Measurements from ENCODE around the gene GIPR. TPM values are rescaled to one million over a fixed set of nuclear protein-coding genes. Genes with fewer than 3 reads are reported as not detected.

Gene GIPR
- total and polyA plus RNA-seq, 2 of the 13 experiments (the other 11 are each of a cell fraction or from before 2014, with no cell fraction given), result 0.15 to 1.2 TPM

- TF ChIP-seq SNAPC4 (CRISPR knock-in tag; IDR thresholded peaks at IDR 0.05), result peak; percentile 35; the same call in 1 of the 2 replicates
- TF ChIP-seq ZNF431 (CRISPR knock-in tag; IDR thresholded peaks at IDR 0.05; ENCODE audit: borderline replicate concordance, low read depth), result no peak
- TF ChIP-seq NR3C1 (CRISPR knock-in tag; IDR thresholded peaks at IDR 0.05), result no peak
- peak; percentile 35; the same call in 1 of the 2 replicates for TF ChIP-seq ATF1 (CRISPR knock-in tag; IDR thresholded peaks at IDR 0.05)
- TF ChIP-seq ZBTB34 (CRISPR knock-in tag; IDR thresholded peaks at IDR 0.05), result no peak
- no peak for TF ChIP-seq ZNF512B (CRISPR knock-in tag; IDR thresholded peaks at IDR 0.05; ENCODE audit: borderline replicate concordance)
- TF ChIP-seq JUND (CRISPR knock-in tag; IDR thresholded peaks at IDR 0.05), result 0 out of 2 replicates have a peak, but pooled peaks have one; percentile 27
- no peak for TF ChIP-seq GMEB2 (CRISPR knock-in tag; IDR thresholded peaks at IDR 0.05; ENCODE audit: low read depth)
- no peak for TF ChIP-seq ARID5B (CRISPR knock-in tag; IDR thresholded peaks at IDR 0.05)
- no peak for TF ChIP-seq PBX2 (CRISPR knock-in tag; IDR thresholded peaks at IDR 0.05)
Measured at GRCh38 chr19:45730368-45731288, 62.6 kb downstream of the GIPR start, which contains the start of gene FBXO46 (continued).
